Prostate gland (tissue), 2 donors: ENCODE measurements around the gene CLSTN1. TPM values are rescaled to one million over a fixed set of nuclear protein-coding genes. Genes with fewer than 3 reads are reported as not detected.

Source experiments
- DNase-seq: peaks from one replicate; pipeline ENCODE4 v3.0.0-alpha.2; 2019; ENCODE audit warnings: low spot score
- H3K27ac ChIP-seq, 2 donors: fragments of 200-600 bp; sonication (generic); 2 replicates each; pipeline ENCODE4 v1.5.1; 2017 to 2019
- H3K27me3 ChIP-seq: fragments of 200-600 bp; sonication (generic); replicated peaks from 2 replicates; pipeline ENCODE4 v1.5.1; 2019; ENCODE audit not compliant: insufficient read depth
- H3K36me3 ChIP-seq, 2 donors: fragments of 200-600 bp; sonication (generic); 1 replicate in 1 of 2; 2 replicates in 1 of 2; pipeline versions ENCODE4 v1.5.1 to v1.8.1; 2017 to 2019
- H3K4me1 ChIP-seq: fragments of 200-600 bp; sonication (generic); replicated peaks from 2 replicates; pipeline ENCODE4 v1.5.1; 2019
- H3K4me3 ChIP-seq, 2 donors: fragments of 200-600 bp; sonication (generic); 2 replicates each; pipeline ENCODE4 v1.5.1; 2017 to 2019
- H3K9me3 ChIP-seq: fragments of 200-600 bp; sonication (generic); 2 replicates; pipeline ENCODE4 v1.5.1; 2017
- POLR2A ChIP-seq: fragments of 450-650 bp; IDR thresholded peaks from one replicate; pipeline ENCODE4 v1.6.1; 2016; ENCODE audit warnings: antibody characterized with exemption, mild to moderate bottlenecking
- POLR2AphosphoS5 ChIP-seq: sonication (generic); formaldehyde crosslinking; IDR thresholded peaks from one replicate; pipeline ENCODE4 v1.6.1; 2017; ENCODE audit warnings: antibody characterized with exemption
- WGBS: methylation state at CpG from one replicate; pipeline ENCODE4 v1.1.5; 2018; 5-methylcytosine and 5-hydroxymethylcytosine counted together
- intact Hi-C: fragments of 100-400 bp; cut with DNase I; formaldehyde crosslinking; loops from one replicate; pipeline ENCODE4 v1.14.2; 2022
- total RNA-seq, 2 donors: library from RNA; depleted of rRNA; stranded (reverse); fragments of >200 nt; gene quantifications; one replicate each; pipeline ENCODE4 v1.1.0, GENCODE V29; 2016
- TF ChIP-seq, protein P1 (sequence below), 4 experiments: fragments of 200-600 bp in 2 of 4; fragments of 450-650 bp in 2 of 4; sonication (generic) in 2 of 4; IDR thresholded peaks; 1 replicate in 3 of 4; 2 replicates in 1 of 4; pipeline ENCODE4 v1.5.1; 2016 to 2019; ENCODE audit warnings: antibody characterized with exemption in 4 of 4, mild to moderate bottlenecking in 2 of 4, moderate library complexity in 2 of 4

The CLSTN1 gene
- total RNA-seq, 2 donors from 2014 or later = 133 to 230 TPM

DNA sequence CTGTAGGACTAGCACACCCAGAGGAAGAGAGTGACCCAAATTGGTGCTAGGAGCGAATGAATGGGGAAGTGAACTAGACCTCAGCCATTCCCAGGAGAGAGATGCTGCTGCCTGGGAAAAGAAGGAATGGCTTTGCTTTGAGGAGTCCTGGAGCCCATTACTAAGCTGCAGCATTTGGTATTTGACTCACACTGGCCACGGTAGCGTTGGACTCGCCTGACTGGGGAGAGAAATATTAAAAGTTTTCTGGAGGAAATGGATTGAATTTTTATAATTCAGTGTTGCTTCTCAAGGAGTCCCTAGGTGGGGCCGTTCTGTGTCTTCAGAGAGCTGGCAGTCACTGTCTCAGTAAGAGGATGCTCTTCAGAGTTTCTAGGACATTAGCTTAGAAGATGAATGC lies 132.1 kb downstream of the CLSTN1 start:
- Histone ChIP-seq H3K36me3 (no peaks in the 10 kb centered on the region), H3K27me3 (no peaks in the 10 kb centered on the region), H3K4me3 (no peak overlapping the region), H3K4me1 (peaks cover 10% of the 10 kb centered on the region), H3K9me3 (no peaks in the 10 kb centered on the region), H3K27ac (no peak overlapping the region)
- intact Hi-C loops = no loop called here
- no peak for DNase-seq
- TF ChIP-seq, protein P1, sequence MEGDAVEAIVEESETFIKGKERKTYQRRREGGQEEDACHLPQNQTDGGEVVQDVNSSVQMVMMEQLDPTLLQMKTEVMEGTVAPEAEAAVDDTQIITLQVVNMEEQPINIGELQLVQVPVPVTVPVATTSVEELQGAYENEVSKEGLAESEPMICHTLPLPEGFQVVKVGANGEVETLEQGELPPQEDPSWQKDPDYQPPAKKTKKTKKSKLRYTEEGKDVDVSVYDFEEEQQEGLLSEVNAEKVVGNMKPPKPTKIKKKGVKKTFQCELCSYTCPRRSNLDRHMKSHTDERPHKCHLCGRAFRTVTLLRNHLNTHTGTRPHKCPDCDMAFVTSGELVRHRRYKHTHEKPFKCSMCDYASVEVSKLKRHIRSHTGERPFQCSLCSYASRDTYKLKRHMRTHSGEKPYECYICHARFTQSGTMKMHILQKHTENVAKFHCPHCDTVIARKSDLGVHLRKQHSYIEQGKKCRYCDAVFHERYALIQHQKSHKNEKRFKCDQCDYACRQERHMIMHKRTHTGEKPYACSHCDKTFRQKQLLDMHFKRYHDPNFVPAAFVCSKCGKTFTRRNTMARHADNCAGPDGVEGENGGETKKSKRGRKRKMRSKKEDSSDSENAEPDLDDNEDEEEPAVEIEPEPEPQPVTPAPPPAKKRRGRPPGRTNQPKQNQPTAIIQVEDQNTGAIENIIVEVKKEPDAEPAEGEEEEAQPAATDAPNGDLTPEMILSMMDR (IDR thresholded peaks at IDR 0.05) = no peak
- TF ChIP-seq POLR2A = no peak
- TF ChIP-seq POLR2AphosphoS5 = no peak
- WGBS = 87% methylated on average over 5 of the region's 5 CpGs

DNA sequence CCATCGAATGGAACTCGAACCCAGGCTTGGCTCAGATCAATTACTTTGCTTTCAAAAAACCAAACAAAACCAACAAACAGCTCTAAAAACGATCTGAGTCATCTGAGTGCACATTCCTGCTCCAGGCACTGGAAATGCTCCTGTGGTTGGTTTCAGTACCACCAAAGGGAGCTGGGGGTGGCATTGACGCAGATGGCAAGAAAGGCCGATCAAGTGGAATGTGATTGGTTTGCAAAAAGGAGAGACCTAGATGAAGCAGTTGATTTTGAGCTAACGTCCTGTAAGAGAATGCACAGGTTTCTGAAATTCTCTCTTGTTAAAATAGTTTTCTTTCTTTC lies 132.7 kb downstream of the CLSTN1 start:
- no peak for TF ChIP-seq POLR2A
- TF ChIP-seq POLR2AphosphoS5 = no peak
- TF ChIP-seq, protein P1 (IDR thresholded peaks at IDR 0.05) = no peak
- no peak overlapping the region for H3K27ac ChIP-seq
- H3K4me1 ChIP-seq = peaks cover 10% of the 10 kb centered on the region
- no peak overlapping the region for H3K4me3 ChIP-seq
- no peak for DNase-seq
- intact Hi-C loops = no loop called here
- WGBS = 81% methylated on average over 6 of the region's 6 CpGs
- no peaks in the 10 kb centered on the region for H3K9me3 ChIP-seq
- no peaks in the 10 kb centered on the region for H3K36me3 ChIP-seq
- H3K27me3 ChIP-seq = no peaks in the 10 kb centered on the region

DNA sequence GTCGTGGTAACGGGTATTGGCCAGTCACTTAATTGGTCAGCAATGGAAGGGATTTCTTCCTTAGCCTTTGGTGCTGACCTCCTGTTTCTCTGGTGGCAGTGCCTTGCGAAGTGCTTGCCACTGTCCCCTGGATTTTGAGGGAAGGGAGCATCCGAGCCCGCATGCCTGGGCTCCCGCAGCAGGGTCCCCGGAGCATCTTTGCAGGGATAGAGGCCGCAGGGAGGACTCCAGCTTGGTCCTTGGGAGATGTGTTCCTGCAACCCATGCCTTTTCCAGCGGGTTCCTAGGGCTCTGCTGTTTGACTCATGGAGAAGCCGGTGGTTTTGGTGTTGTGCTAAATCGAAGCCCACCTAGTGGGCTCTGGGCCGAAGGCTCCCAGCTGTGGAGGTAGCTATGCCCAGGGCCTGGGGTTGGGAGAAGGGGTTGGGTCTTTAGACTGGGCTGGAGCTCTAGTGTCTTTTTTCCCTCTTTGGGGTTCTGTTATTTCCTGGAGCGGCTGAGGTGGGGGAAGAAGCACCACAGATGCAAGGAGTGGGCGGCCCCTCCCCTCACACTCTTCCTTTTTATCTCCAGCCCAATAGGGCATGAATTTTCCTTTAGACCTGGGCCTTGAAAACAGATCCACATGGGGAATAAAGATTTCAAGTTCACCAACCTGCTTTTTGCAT lies 133.2 kb downstream of the CLSTN1 start:
- no peak for TF ChIP-seq POLR2AphosphoS5
- TF ChIP-seq, protein P1 (IDR thresholded peaks at IDR 0.05) = no peak
- TF ChIP-seq POLR2A = no peak
- no peak for DNase-seq
- Histone ChIP-seq H3K4me1 (peaks cover 10% of the 10 kb centered on the region), H3K27ac (peak overlapping the region in 1 of 2 donors; percentile 65), H3K4me3 (peak overlapping the region in 1 of 2 donors; percentile 76), H3K27me3 (no peaks in the 10 kb centered on the region), H3K9me3 (no peaks in the 10 kb centered on the region), H3K36me3 (no peaks in the 10 kb centered on the region)
- intact Hi-C loops = no loop called here
- WGBS = 79% methylated on average over 14 of the region's 14 CpGs

DNA sequence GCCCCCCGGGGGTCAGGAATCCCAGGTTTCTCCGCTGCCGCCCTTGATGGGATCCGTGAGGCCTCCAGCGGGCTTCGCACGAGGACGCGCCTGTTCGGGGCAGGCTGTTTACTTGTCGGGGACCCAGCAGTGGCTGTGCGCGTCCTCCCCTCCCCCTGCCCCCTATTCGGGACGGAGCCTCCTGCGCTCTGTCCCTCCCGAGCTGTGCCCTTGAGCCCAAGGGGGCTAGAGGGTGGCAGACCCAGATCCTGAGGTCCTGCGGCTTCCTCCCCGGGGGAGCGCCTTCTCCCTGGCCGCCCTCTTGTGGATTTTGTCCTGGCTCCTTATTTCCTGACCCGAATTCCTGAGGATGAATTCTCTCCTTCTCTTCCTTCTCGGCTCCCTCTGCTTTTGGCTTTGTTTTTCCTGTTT lies 133.8 kb downstream of the CLSTN1 start:
- intact Hi-C loops = no loop called here
- TF ChIP-seq, protein P1 (IDR thresholded peaks at IDR 0.05) = no peak
- no peak for TF ChIP-seq POLR2A
- TF ChIP-seq POLR2AphosphoS5 = no peak
- WGBS = 6% methylated on average over 23 of the region's 23 CpGs
- no peaks in the 10 kb centered on the region for H3K36me3 ChIP-seq
- no peaks in the 10 kb centered on the region for H3K27me3 ChIP-seq
- peak overlapping the region; percentile 62 to 65 for H3K27ac ChIP-seq
- no peaks in the 10 kb centered on the region for H3K9me3 ChIP-seq
- H3K4me3 ChIP-seq = peak overlapping the region; percentile 60 to 76
- DNase-seq = peak; percentile 15
- peaks cover 10% of the 10 kb centered on the region for H3K4me1 ChIP-seq

DNA sequence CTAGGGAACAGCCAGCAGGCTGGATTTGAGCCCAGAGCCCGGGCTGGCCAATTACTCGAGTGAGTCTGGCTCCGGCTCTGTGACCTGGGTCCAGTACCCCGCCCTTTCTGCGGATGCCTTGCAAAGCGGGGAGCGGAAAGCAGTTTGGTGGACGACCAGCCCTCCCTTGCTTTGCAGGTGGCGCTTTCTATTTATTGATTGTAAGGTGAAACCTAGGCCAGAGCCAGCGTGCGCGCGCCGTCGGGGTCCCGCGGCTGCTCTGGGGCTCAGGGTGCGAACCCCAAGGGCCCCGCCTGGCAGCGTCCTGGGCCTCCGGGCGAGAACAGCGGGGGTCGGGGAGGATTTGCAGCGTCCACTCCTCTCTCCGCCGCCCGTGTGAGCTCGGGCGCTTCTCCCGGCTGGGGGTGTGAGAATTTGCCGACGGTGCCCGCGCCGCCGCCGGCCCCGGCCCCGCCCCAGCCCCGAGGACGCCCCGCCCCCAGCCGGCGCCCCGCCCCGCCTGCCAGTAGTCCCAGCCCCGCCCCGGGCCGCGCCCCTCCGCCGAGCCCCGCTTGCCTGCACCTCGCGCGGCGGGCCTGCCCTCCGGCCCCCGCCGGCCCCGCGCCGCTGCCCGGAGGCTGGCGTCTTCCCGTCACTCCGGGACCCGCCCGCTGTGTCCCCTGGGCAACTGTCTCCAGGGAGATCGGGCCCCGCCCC lies 134.6 kb downstream of the CLSTN1 start:
- Histone ChIP-seq H3K36me3 (no peaks in the 10 kb centered on the region), H3K4me3 (peak overlapping the region; percentile 60 to 76), H3K9me3 (no peaks in the 10 kb centered on the region), H3K27me3 (no peaks in the 10 kb centered on the region), H3K4me1 (peaks cover 10% of the 10 kb centered on the region), H3K27ac (peak overlapping the region; percentile 62 to 65)
- TF ChIP-seq, protein P1 (IDR thresholded peaks at IDR 0.05) = no peak
- TF ChIP-seq POLR2AphosphoS5 (no peak), POLR2A (no peak)
- intact Hi-C loops = no loop called here
- WGBS = 3% methylated on average over 18 of the region's 72 CpGs
- DNase-seq = peak; percentile 79
